MV-4-11 (cell line): ENCODE data around the gene UTS2R.
"Not testable (repeated sequence)": the region's sequence is repeated elsewhere in the genome, so short reads cannot be mapped to it uniquely, and the experiment has no call there.

Experiments
- DNase-seq: peaks from one replicate; lab custom pipeline; 2025; lab: John Stamatoyannopoulos, UW

UTS2R gene

GRCh38 chr17:82354804-82355308, 16.7 kb upstream of the UTS2R start:
- DNase-seq: no peak

GRCh38 chr17:82355770-82356427, 15.7 kb upstream of the UTS2R start:
- DNase-seq: no peak

DNA sequence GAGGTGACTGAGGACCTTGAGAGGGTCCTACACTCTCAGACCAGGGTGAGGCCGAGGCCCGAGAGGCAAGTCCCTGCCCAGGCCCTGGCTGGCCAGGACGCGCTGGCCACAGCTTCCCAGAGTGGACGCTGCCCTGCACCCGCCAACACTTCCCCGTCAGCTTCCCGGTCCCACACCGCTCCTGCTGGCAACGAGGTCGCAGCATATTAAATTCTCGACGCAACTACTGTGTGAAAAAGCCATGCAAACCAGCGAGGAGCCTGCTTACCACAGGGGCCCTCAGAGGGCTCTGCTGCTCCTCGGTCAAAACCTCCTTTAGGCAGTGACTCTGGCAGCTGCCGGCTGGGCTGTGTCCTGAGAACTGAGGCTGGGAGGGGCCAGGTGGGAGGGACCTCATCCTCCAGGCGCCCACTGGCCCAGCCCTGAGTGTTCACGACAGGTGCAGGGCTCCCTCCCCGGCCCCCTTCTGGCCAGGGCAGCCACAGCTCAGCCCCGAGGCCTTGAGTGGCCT, 14.7 kb upstream of the UTS2R start:
- no peak for DNase-seq

GRCh38 chr17:82357394-82357793, 14.2 kb upstream of the UTS2R start:
- no peak for DNase-seq

GRCh38 chr17:82358465-82359350, 12.9 kb upstream of the UTS2R start, which contains the start of gene TEX19:
Gene TEX19 (plus strand): TSS chr17:82359247. CDS start chr17:82362151, 2,904 bp downstream.
- DNase-seq: peak; percentile 41

- not testable (repeated sequence) for DNase-seq
These were observed 12.0 kb upstream of the UTS2R start for GRCh38 chr17:82359451-82360074.

- no peak for DNase-seq
These were observed 9.5 kb upstream of the UTS2R start for GRCh38 chr17:82361885-82362633.

DNA sequence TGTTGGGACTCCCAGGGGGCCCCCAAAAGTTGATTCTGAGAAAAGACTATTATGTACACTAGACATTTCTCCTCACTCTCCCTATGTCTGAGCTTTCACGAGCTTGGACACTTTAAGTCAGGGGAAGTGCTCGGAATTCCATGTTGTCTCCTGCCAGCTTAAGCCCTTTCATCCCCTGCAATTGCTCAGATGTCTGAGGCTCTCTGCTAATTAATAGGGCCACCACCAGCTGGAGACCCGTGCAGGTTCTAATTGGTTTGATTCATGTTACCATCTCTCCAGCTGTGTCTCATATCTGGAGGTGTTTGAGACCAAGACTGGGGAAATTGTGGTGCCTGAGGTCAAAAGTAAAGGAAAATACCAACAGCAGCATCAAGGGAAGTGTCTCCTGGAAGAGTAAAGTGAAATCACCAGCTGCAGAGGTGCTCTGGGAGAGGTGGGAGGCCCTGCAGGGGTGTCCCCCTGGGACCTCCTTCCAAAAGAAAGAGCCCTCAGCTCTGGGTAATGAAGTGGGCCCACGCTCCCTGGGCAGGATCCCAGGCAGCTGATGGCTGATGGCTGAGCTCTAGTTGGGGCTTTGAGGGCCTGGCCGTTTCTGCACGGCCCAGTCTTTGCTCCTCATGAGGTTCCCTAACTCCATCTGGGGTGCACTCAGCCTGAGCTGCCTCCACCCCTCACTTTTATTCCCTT, 5.8 kb upstream of the UTS2R start:
- DNase-seq: no peak

- DNase-seq: no peak
These were observed 4.8 kb upstream of the UTS2R start for GRCh38 chr17:82366749-82367148.

DNA sequence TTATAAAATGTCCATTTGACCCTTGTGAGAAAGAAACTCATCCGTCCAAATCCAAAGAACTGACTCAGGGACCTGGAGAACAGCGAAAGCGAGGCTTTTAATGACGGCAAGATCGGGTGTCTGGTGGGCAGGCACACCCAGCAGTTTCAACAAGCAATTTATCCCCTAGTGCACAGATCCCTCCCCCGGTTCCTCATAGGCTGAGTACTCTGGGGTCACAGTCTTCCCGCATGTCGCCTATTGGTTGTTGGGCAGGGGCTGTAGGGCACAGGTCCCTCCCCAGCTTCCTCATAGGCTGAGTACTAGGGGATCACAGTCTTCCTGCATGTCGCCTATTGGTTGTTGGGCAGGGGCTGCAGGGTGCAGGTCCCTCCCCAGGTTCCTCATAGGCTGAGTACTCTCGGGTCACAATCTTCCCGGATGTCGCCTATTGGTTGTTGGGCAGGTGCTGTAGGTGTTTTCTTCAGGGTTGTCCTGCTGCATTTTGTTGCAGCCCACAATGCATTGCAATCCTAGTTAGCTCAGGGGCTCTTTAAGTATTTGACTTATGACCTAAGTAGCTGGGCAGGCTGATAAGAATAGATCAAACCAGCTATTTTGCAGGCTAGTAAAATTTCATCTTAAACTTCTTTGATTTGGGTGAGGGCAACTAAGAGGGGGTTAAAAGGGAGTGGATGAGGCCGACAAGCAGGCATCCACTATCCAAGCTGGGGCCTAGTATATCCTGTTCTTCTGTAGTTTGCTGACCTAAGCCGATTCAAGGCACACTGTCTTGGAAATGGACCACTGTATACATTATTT, 3.6 kb upstream of the UTS2R start:
- DNase-seq: peak; percentile 63

- no peak for DNase-seq
These were observed 2.4 kb upstream of the UTS2R start for GRCh38 chr17:82369211-82369610.

DNA sequence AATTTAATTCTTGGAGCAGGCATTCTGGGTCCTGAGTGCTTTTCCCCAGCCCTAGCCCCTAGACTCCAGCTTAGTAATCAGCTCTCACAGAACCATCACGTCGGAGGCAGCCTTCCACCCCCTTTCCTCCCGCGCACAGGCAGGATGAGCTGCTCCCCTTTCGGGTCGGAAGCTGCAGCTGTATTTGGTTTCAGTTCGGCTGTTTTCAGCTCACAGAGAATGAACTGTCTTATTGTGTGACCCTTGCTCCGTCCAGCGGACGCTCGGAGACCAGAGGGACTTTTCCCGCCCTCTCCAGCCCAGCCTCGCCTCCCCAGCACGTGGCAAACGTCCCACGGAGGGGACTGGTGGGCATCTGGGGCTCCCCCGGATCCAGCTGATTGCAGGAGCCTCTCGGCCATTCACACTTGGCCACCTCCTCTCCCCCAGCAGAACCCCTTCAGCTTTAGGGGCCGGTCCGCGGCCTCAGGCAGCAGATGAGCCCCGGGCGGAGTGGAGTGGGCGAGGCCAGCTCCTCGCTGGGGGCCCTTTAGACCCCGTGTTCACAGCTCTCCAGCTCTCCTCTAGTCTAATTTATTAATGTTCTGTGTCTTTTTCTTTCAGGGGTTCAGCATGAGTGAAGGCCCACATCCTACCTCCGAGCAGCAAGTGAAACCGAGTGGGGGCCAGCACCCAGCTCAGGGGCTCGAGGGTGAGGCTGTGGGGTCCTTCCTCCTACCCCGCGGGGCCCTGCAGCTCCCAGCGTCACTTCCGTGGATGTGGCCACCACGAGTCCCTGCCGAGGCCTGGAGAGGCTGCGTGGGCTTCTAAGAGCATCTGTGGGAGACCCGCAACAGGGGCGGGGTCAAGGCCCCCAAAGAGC, 863 bp upstream of the UTS2R start:
- DNase-seq: peak; percentile 12

DNA sequence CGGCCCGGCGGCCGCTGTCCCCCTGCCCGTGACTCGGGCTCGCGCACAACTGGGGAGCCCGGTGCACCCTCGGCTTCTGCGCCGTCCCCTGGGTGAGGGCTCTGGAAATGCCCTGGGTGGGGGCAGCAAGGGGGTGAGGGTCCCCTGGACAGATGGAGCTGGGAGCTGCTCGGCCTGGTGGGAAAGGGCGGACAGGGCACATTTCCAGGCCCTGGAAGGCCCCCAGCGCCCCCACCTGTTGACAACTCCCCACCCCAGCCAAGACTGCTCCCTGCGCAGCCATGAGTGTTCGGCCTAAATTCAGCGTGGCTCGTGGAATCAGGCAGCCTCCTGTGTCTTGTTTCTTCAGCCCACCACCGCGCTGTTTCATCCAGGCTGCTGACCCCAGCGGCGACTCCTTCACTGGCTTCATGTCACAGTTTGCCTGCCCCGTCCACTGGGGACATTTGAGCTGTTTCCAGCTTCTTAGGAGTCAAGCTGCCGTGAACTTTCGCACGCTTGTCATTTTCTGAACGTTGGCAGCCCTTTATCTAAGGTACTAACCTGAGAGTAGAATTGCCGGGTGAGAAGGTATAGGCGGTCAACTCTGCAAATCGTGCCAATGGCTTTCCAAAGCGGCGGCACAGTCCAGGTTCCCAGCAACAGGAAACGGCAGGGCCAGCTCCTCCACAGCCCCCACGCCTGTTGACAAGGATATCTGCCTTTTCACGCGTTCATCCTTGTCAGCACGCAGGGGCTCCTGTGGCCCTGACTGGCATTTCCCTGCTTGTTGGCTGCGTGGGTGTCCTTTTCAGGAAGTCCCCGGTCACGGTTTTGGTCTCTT, 895 bp downstream of the UTS2R start:
- peak; percentile 9 for DNase-seq

GRCh38 chr17:82373072-82373452, 1.5 kb downstream of the UTS2R start:
- DNase-seq: not testable (repeated sequence)

GRCh38 chr17:82373731-82374625, 2.4 kb downstream of the UTS2R start:
- DNase-seq: no peak

- DNase-seq: no peak
These were observed 3.2 kb downstream of the UTS2R start for GRCh38 chr17:82374626-82375331.
